Peyer's patch (tissue), 4 donors: ENCODE results near the gene ATG10. TPM values are rescaled to one million over a fixed set of nuclear protein-coding genes. Genes with fewer than 3 reads are reported as not detected.

Experiments used
- DNase-seq, 3 donors: peaks; one replicate each; pipeline ENCODE4 v3.0.0-alpha.2; 2017 to 2019
- H3K27ac ChIP-seq, 4 donors: fragments of 200-600 bp; sonication (generic); one replicate each; pipeline ENCODE4 v1.5.1; 2016 to 2019
- H3K27me3 ChIP-seq, 2 donors: fragments of 200-600 bp; sonication (generic); one replicate each; pipeline ENCODE4 v1.5.1; 2019
- H3K36me3 ChIP-seq, 3 donors: fragments of 200-600 bp; sonication (generic); one replicate each; pipeline ENCODE4 v1.5.1; 2016 to 2019
- H3K4me1 ChIP-seq, 4 donors: fragments of 200-600 bp; sonication (generic); one replicate each; pipeline ENCODE4 v1.5.1; 2016 to 2019
- H3K4me3 ChIP-seq, 4 donors: fragments of 200-600 bp; sonication (generic); 1 replicate in 3 of 4; 2 replicates in 1 of 4; pipeline ENCODE4 v1.5.1; 2016 to 2019; ENCODE audit warnings: mild to moderate bottlenecking in 1 of 4
- H3K9me3 ChIP-seq, 4 donors: fragments of 200-600 bp; sonication (generic); one replicate each; pipeline ENCODE4 v1.5.1; 2016 to 2019; ENCODE audit warnings: mild to moderate bottlenecking in 1 of 4
- POLR2A ChIP-seq, 2 donors: fragments of 450-650 bp; IDR thresholded peaks; one replicate each; pipeline ENCODE4 v1.5.1; 2017; ENCODE audit warnings: antibody characterized with exemption in 2 of 2, mild to moderate bottlenecking in 2 of 2, moderate library complexity in 2 of 2
- small RNA-seq, 2 donors: library from RNA; depleted of rRNA; stranded (forward); fragments of <200 nt; gene quantifications; one replicate each; pipeline ENCODE3, GENCODE V24; 2016
- total RNA-seq, 4 donors: library from RNA; depleted of rRNA; stranded (reverse); fragments of >200 nt; gene quantifications; one replicate each; pipeline ENCODE4 v1.1.0, GENCODE V29; 2016
- TF ChIP-seq, protein P1 (sequence below), 6 experiments: fragments of 450-650 bp in 4 of 6; fragments of 200-600 bp in 2 of 6; sonication (generic) in 1 of 6; IDR thresholded peaks; one replicate each; pipeline ENCODE4 v1.5.1; 2017 to 2019; ENCODE audit warnings: antibody characterized with exemption in 6 of 6, mild to moderate bottlenecking in 3 of 6, moderate library complexity in 1 of 6

Gene ATG10
- total RNA-seq, 4 donors from 2014 or later, result 3.6 to 6.6 (median 4.5) TPM

DNA sequence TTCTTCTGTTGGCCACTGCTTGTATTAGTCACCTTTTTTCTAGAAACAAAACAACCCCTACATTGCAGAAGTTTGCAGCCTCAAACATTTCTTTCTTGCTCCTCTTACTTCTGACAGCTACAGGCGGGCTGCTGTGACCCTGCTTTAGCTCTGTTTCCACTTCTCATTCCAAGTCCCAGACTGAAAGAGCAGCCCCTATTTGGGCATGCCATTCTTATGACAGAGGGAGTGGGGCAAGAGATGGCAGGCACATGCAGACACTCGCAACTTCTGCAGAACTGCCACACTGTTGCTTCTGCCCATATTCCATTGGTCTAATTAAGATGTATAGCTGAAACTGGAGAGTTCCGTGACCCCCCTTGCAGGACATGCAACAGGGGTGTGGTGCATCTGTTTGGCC, 325.9 kb downstream of the ATG10 start:
- no peaks in the 10 kb centered on the region for H3K27me3 ChIP-seq
- no peaks in the 10 kb centered on the region for H3K4me1 ChIP-seq
- DNase-seq, result no peak
- H3K9me3 ChIP-seq, result no peaks in the 10 kb centered on the region
- H3K36me3 ChIP-seq, result no peaks in the 10 kb centered on the region
- TF ChIP-seq, protein P1, sequence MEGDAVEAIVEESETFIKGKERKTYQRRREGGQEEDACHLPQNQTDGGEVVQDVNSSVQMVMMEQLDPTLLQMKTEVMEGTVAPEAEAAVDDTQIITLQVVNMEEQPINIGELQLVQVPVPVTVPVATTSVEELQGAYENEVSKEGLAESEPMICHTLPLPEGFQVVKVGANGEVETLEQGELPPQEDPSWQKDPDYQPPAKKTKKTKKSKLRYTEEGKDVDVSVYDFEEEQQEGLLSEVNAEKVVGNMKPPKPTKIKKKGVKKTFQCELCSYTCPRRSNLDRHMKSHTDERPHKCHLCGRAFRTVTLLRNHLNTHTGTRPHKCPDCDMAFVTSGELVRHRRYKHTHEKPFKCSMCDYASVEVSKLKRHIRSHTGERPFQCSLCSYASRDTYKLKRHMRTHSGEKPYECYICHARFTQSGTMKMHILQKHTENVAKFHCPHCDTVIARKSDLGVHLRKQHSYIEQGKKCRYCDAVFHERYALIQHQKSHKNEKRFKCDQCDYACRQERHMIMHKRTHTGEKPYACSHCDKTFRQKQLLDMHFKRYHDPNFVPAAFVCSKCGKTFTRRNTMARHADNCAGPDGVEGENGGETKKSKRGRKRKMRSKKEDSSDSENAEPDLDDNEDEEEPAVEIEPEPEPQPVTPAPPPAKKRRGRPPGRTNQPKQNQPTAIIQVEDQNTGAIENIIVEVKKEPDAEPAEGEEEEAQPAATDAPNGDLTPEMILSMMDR (IDR thresholded peaks at IDR 0.05), result no peak
- no peak for TF ChIP-seq POLR2A (IDR thresholded peaks at IDR 0.05)
- H3K4me3 ChIP-seq, result no peak overlapping the region
- no peak overlapping the region for H3K27ac ChIP-seq

DNA sequence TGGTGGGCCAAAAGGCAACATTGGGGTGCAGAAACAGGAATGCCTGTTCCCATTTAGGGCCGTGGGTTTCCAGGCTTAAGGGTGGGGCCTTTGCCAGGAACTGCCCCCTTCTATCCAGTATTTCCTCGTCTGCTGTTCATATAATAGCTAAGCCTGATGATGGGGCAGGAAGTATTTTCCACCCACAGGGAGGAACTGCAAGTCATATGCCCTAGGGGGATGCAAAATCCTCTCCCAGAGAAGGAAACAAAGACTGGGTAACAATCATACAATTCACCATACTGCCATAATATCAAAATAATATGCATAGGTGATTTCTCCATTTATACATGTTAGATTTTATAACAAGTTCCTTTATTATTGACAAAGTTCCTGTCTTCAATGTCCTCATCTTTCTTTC, 326.8 kb downstream of the ATG10 start:
- TF ChIP-seq, protein P1 (IDR thresholded peaks at IDR 0.05), result no peak
- TF ChIP-seq POLR2A (IDR thresholded peaks at IDR 0.05), result no peak
- Histone ChIP-seq H3K4me1 (no peaks in the 10 kb centered on the region), H3K27me3 (no peaks in the 10 kb centered on the region), H3K9me3 (no peaks in the 10 kb centered on the region), H3K36me3 (no peaks in the 10 kb centered on the region), H3K4me3 (no peak overlapping the region), H3K27ac (no peak overlapping the region)
- DNase-seq, result no peak

DNA sequence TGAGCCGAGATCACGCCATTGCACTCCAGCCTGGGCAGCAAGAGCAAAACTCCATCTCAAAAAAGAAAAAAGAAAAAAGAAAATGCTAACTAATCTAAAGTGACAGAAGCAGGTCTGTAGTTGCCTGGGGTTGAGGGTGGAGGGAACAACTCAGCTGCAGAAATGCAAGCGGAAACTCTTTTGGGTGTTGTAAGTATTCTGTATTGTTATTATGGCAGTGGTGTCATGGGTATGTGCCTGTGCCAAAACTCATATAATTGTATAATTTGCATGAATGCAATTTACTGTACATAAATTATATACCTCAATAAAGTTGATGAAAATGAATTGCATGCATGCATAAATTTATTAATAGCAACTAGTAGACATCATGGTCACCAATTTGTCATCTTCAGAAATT, 329.4 kb downstream of the ATG10 start:
- Histone ChIP-seq H3K4me1 (no peaks in the 10 kb centered on the region), H3K4me3 (no peak overlapping the region), H3K9me3 (no peaks in the 10 kb centered on the region), H3K36me3 (no peaks in the 10 kb centered on the region), H3K27me3 (no peaks in the 10 kb centered on the region), H3K27ac (no peak overlapping the region)
- no peak for TF ChIP-seq POLR2A (IDR thresholded peaks at IDR 0.05)
- TF ChIP-seq, protein P1 (IDR thresholded peaks at IDR 0.05), result no peak
- no peak for DNase-seq

Small RNA genes within 50 kb of the gene (small RNA-seq; reads per million reads assigned to genes)
- gene AC010598.1, result 0 reads per million in 2 donors
- 0 reads per million in 2 donors for gene RN7SL378P

Other genes with a start within 250 kb of the ATG10 start
- 10 to 100 TPM; 10.9 to 22.3 (median 14.9) TPM for gene SSBP2, start 220.9 kb upstream of the ATG10 start, total RNA-seq